Fibroblast of pulmonary artery (primary cell): ENCODE results near the gene SIRPD.

Source experiments
- DNase-seq: peaks from one replicate; pipeline ENCODE4 v3.0.0-alpha.2; 2010; ENCODE audit warnings: low read depth
- H3K4me3 ChIP-seq: replicated peaks from 2 replicates; pipeline ENCODE4 v1.5.1; 2011; ENCODE audit warnings: low read depth, mild to moderate bottlenecking, control low read depth, low read length, moderate library complexity
- CTCF ChIP-seq: IDR thresholded peaks from 2 replicates; pipeline ENCODE4 v1.5.1; 2011; ENCODE audit warnings: mild to moderate bottlenecking, control low read depth, low read length, inconsistent platforms; ENCODE audit errors: missing control alignments

The SIRPD gene

GRCh38 chr20:1557605-1558004, at the start of gene SIRPD:
Gene SIRPD (minus strand): TSS chr20:1557705. CDS start chr20:1557653, 52 bp downstream.
- DNase-seq = no peak
- H3K4me3 ChIP-seq = no peak within 1 kb of the TSS
- TF ChIP-seq CTCF = no peak

- no peak for DNase-seq
- TF ChIP-seq CTCF = no peak
- H3K4me3 ChIP-seq = no peak overlapping the region
These were observed 43.2 kb upstream of the SIRPD start for GRCh38 chr20:1600736-1601135.

GRCh38 chr20:1595333-1595732, 37.8 kb upstream of the SIRPD start:
- DNase-seq = no peak
- H3K4me3 ChIP-seq = no peak overlapping the region
- TF ChIP-seq CTCF = no peak

DNA sequence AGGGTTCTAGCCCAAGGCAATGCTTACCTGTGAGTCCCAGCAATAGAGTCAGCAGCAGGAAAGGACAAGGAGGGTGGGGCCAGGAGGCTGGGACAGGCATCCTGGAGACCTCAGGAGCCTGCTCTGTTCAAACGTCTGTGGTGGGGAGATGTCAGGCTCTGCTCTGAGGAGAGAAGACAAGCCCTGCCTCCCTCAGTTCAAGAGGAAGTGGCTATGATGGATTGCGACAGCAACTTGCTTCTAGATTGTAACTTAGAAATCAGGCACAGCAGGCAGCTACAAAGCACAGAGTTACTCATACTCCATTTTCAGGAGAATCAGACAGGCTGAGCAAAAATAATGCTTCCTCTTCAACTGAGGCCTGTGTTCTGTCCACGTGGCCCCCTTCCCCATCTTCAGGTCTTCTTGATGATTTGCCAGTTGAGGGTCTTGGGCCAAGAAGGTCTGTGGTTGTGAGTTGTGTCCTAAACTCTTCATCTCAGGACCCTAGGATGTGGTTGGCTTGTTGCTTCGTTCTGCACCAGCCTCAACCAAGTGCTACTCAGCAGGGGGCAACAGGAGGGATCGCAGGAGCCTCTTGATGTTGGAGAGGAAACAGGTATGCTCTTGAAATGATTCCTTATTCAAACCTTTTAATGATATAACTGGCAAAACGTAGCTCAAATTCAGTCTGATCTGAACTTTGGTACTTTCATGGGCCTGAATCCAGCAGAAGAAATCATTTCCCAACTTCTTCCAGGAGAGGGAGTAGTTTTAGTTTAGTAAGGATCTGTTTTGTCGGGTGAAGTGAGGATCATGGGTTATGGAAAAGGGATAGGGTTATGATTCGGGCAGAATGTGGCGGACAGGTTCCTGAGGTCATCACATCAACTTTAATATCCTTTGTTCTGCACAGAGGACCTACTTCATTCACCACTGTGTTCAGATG, 31.3 kb upstream of the SIRPD start:
- TF ChIP-seq CTCF = no peak
- no peak for DNase-seq
- H3K4me3 ChIP-seq = no peak overlapping the region

DNA sequence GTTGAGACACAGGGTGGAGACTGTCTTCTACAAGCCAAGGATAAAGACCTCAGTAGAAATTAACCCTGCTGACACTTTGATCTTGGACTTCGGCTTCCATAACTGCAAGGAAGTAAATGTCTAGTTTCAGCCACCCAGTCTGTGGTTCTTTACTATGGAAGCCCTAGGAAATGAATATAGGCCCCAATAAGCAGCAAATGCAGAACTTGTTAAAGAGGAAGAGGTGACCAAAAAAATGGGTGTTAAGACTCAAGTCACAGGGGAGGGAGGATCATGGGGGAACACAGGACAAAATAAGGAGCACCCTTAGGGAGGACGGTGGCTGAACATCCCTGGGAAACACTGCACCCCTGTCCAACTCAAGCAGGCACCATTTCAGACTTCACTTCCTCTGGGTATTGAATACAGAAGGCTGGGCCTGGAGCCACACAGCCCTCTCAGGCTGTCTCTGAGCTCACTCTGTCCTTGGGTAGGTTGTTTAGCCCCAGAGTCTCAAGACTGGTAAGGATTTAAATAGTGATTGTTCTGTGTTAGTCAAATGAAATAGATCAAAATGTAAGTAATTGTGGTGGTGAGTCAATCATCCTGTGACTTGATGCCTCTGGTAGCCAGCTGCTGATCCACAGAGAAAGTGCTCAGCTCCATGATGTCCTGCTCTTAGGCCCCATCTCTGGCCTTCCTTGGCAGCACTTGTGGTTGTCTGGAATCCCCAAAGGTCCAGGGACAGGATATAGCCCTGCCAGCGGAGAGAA, 30.5 kb upstream of the SIRPD start:
- TF ChIP-seq CTCF = no peak
- no peak for DNase-seq
- H3K4me3 ChIP-seq = no peak overlapping the region

DNA sequence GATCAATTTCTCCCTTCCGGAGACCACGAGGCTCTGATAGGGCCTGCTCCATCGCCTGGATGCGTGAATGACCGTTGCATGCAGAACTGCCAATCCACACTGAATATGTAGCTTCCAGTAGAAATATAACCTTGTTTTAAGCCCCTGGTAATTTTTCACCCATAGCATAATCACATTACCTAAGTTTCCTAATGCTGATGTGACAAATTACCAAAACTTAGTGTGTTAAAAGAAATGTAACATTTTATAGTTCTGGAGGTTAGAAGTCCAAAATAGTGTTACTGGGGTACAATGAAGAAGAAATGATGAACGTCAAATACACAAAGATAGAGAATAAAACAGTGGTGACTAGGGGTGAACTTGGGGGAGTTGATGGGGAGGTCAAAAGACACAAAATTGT, 22.0 kb upstream of the SIRPD start:
- no peak overlapping the region for H3K4me3 ChIP-seq
- DNase-seq = no peak
- no peak for TF ChIP-seq CTCF
